NCI-H526 (cell line): ENCODE results near the gene RPS18.

Experiments
- DNase-seq, 2 experiments: peaks; one replicate each; lab custom pipeline; 2025; lab: John Stamatoyannopoulos, UW

RPS18 gene

DNA sequence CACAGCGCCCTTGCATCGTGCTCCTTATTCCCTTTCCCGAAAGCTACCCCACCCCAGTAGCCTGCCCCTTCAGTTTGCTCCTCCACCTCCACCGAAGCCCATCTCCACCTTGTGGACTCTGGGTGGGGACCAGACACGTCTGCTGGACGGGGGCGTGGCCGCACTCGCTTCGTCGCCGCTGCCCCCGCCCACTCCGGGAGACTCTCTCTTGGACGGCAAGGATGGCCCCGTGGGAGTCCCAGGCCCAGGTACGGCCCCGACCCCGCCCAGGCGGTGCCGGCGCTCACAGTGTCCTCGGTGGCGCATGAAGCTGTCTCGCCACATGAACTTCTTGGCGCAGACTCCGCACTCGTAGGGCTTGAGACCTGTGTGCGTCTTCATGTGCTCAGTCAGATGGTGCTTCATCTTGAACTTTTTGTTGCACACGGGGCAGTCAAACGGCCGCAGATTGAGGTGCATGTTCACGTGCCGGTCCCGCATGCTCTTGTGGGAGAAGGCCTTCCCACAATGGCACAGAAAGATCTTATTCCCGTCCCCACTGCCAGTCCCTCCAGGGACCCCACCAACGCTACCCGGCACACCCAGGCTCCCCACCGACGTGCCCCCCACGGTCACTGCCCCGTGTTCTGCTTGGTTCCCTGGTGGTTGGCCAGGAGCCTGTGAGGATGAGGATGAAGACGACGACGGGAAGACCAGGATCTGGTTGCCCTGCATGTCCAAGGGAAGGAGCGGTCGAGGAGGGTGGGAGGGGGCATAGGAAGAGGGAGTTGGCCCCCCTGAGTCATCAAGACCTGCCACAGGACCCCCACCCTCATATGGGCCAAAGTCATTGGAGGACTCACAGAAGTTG lies 43.3 kb downstream of the RPS18 start:
- peak; percentile 27 to 87 for DNase-seq

DNA sequence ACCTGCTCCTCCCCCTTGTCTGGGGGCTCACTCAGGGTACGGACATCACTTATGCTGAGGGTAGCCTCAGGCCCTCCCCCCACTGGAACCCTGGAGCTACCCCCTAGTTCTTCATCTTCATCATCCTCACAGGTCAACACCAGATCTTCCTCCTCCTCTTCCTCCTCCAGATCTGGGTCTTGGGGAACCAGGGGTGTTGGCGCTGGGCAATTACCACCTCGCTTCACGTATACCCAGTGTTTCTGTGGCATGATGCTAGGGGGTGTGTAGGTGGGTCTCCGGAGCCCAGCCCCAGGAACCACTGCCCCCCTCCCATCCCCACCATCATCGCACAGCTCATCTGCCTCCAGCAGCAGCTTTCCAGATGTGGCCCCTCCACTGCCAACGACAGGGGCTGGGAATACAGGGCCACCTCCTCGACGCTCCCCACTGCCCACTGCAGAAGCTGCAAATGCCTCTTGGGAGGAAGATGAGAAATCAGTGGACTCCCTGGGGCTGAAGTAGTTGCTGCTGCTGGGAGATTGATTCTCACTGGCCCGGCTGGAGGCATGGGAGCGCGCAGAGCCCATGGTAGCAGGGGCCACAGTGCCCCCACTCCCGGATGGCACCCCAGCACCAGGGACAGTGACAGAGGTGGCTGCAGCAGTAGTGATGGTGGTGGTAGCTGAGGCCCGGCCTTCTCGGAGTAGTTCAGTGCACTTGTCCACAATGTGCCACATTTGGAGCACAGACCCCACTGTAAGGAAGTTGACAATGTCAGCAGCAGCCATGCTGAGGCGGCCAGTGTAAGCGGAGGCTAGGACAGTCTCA lies 44.1 kb downstream of the RPS18 start:
- no peak for DNase-seq

DNA sequence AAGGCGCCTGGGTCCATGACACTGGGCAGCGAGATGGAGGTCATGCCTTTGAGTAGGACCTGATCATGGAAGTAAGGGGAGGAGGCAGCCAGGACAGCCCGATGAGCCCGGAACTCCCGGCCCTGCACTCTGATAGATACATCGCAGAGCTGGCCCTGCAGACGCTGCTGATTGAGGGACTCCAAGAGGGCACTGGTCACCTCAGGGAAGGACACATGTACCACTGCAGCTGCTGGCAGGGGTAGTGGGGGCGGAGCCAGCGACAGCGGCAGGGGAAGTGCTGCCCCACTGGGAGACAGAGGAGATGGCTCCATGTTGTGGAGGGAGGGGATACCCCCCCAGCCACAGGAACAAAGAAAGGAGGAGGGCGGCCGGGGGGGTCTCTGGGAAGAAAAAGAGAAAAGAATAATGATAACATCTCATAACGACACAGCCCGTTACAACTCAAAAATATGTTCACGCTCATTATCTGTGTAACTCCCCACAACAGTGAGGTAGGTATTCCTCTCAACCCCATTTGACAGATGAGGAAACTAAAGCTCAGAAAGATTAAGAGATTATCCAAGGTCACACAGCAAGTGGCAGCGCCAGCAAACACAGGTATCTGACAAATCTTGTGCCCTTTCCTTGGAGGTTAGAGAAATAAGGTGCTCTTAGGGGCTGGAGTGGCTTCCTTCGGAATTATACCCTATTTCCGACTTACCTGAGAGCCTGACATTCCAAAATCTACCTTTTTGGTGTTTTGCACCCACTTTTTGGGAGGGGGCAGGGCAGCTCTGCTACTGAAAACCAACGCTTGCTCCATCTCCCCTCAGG lies 44.9 kb downstream of the RPS18 start:
- no peak for DNase-seq

DNA sequence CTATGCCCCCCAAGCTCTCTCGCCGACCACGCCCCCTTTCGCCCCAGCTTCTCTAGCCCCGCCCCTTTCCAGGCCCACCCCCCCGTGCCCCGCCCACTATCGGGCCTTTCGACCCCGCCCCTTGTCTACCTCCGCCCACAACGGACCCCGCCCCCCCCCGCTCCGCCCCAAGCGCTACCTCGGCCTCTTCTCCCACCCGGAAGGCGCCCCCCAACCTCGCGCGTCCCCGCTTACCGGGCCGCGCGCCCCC lies 45.5 kb downstream of the RPS18 start:
- DNase-seq = no peak

DNA sequence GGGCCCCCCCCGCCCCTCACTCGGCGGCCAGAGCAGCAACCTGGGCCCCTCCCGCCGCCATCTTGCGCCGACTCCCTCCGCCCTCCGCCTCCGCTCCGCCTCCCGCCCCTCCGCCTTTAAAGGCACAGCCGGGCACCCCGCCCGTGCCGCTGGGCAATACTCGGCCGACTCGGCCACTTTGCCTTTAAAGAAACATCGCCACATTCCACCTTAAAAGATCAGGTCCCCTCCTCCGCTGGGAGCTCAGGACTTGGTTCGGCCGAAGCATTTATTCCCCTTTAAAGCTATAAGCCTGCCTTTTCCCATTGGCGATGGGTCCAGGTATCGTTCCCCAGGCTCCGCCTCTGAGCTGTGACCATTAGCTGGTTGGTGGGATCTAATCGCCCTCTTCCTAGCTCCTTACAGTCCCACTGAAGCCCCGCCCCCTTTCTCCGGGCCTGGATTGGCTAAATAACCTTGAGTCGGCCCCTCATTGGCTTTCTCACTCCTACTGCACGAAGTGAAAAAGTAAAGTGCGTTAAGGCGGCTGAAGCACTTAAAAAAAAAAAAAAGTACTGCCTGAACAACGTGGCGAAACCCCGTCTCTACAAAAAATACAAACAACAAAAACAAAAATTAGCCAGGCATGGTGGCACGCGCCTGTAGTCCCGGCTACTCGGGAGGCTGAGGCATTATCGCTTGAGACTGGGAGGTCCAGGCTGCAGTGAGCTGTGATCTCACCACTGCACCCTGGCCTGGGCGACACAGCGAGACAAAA lies 46.0 kb downstream of the RPS18 start, which contains the start of gene ZBTB22:
Gene ZBTB22, minus strand, starts transcription at position 76 of the 757 bp plus-strand sequence. CDS start 828 bp downstream, outside the sequence.
- peak; percentile 99 for DNase-seq

DNA sequence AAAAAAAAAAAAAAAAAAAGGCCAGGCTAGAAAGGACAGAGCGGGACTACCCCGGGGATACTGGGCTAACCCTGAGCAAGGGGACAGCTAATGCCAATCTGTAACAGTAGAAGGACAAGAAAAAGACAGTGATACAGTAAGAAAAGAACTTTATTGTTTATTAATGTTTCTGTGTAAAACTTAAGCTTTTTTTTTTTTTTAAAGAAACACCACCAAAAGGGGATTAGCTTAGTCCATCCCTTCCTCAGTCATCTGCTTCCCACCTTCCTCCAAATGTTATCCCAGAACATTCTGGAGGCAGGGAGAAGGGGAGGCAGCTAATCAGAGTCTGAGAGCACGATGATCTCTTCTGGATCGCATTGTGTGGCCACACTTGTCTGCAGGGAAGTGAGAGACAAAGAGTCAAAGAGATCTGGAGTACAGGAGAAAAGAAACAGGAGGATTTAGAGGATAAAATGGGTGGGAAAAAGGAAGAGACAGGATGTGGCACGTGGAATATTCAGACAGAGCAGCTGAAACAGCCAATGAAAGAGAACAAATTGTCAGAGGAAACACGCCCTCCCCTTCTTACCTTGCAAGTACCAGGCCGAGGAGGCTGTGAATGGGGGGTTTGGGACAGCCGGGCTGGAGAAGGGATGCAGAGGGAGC lies 46.7 kb downstream of the RPS18 start:
- no peak for DNase-seq

DNA sequence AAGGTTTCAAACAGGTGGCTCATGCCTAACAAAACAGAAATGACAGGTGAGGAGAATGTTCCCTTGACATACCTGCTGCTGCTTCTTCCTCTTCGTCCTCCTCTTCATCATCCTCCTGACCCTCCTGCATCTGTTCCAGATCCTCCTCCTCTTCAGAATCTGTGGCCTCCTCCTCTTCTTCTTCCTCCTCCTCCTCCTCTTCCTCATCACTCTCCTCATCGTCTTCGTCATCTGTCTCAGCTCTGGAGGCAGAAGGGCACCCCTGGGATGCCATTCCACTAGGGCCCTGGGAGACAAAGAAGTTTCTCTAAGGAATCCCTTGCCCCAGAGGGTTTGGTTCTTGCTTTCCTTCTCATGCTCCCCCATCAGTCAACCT lies 48.1 kb downstream of the RPS18 start:
- DNase-seq = no peak

DNA sequence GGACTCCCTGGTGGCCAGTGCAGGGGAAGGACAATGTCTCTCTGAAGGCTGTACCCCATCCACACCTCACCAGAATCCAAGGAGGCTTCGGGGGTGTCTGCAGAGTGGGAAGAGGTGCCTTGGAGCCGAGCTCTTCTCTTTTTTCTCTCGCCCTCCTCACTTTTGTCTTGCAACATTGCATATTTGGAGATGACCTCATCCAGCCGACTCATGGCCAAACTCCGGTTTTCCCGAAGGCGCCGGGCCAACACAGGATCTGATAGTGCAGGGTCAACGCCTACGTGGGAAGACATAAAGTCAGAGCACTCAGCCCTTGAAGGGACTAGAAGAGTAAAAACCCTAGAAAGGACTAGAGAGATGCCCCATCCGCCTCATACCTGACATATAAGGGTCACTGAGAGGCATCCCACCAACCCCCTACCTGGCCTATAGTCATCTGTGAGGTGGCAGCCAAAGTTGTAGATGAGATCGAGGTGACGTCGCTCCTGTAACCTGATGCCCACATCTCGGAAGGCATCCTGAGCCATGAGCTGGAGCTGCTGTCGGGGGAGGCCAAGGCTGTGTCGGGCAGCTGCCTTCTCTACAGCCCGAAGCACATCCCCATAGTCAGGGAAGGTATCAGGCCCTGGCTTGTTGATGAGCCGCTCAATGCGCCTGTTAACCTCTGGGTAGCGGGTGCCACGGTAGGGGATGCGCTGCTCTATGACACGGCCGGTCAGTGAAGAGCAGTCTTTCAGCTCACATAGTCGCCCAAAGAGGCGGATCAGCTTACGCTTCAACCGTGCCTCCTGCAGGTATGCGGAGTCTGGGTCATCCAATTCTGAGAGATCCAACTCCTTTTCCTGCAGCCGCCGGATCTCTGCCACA lies 48.7 kb downstream of the RPS18 start:
- DNase-seq = peak; percentile 6 to 56

DNA sequence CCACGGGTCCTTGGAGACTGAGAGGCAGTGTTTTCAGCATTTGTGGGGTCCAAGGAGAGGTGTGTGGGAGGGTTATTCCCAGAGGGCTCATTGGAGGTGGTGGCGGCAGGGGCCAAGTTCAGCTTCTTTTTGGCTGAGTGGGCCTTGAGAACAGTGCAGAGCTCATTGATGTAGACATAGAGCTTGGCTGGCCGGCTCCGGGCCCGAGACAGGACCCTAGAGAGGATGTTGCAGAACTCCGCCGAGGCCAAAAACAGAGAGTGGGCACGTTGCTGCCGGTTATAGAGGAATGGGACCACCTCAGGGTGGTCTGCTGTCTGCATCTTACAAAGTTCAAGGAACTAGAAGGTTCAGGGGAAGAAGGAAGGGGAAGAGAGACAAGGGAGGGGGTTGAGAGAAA lies 49.4 kb downstream of the RPS18 start:
- no peak for DNase-seq

DNA sequence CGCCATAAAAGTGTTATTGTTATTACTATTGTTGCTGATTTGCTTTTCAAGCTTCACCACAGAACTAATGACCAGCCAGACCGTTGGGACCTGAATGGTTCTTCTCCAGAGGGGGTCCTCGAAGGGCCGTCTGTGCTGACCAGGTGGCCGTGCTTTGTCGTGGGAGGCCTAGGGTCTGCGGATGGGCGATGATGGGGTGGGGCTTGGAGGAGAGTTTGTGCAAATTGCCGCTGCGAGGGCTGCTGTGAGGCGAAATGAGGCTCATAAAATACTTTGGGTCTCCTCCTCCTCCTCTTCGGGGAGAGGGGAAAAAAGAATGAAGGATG lies 51.7 kb downstream of the RPS18 start:
- DNase-seq = no peak

DNA sequence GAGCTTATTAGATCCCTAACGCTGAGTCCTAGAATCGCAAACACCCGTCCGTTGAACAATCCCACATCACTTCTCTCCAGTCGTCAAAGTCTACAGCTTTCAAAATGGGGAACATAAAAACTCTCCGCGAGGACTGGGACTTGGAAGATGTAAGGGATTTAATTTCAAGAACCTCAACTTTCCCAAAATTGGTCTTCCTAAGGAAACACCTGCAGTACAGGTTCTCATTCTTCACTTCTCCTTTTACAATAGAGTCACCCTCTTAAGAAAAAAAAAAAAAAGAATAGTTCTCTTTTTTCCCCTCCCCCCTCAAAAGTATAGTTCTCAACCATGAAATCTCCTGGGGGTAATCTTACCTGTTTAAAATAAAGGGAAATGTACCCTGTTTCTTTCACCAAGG lies 52.2 kb downstream of the RPS18 start:
- DNase-seq = peak in 1 of 2 experiments; percentile 47
